GM12891 (cell line): ENCODE data around the gene NDUFS7.

Source experiments
- POLR2A ChIP-seq: IDR thresholded peaks from 2 replicates; pipeline ENCODE4 v1.6.1; 2011; ENCODE audit warnings: low read depth, low read length, control low read depth
- TAF1 ChIP-seq: IDR thresholded peaks from 2 replicates; pipeline ENCODE4 v1.6.1; 2011; ENCODE audit warnings: low read depth, low read length, control low read depth

- no peak for TF ChIP-seq TAF1
- no peak for TF ChIP-seq POLR2A
Observed at GRCh38 chr19:1423436-1424191, 39.9 kb downstream of the NDUFS7 start.
